ENCODE measurements around the gene POU2AF2.
"Not testable (repeated sequence)": the region's sequence is repeated elsewhere in the genome, so short reads cannot be mapped to it uniquely, and the experiment has no call there.

Gene POU2AF2

GRCh38 chr11:111253131-111253530, 7.6 kb downstream of the POU2AF2 start:
- Histone ChIP-seq H3K36me3 (ENCODE audit: control insufficient read depth in 2 of 2, insufficient read depth in 2 of 2, low read length in 2 of 2) (no peaks in the 10 kb centered on the region), H3K4me1 (ENCODE audit: control insufficient read depth in 2 of 2, insufficient read depth in 2 of 2, low read length in 2 of 2) (no peaks in the 10 kb centered on the region), H3K27me3 (ENCODE audit: control insufficient read depth in 2 of 2, insufficient read depth in 2 of 2, low read length in 2 of 2) (no peaks in the 10 kb centered on the region), H3K9ac (ENCODE audit: low read depth in 1 of 2, low read length in 2 of 2) (no peak overlapping the region), H3K27ac (ENCODE audit: low read depth in 2 of 2, low read length in 2 of 2) (no peak overlapping the region), H3K4me3 (ENCODE audit: low read length in 2 of 2) (no peak overlapping the region), H3K9me3 (ENCODE audit: control insufficient read depth in 2 of 2, low read length in 2 of 2) (no peaks in the 10 kb centered on the region)

DNA sequence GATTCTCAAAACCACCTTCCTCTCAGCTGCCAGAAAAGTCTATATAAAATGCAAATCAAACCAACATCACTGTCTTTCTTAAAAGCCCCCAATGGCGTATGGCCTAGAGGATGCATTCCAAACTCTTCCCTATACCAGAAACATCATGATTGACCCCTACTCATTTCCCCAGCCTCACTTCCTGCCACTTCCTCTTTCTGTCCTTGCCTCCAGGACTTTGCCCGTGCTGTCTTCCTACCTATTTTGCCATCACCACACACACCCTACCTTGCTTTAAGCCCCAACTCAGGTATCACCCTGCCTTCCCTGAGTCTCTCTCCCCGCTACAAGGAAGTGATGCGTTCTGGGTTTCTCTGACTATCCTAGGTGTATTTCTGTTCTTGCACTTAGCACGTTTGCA, 8.1 kb downstream of the POU2AF2 start:
- Histone ChIP-seq H3K9ac (ENCODE audit: low read depth in 1 of 2, low read length in 2 of 2) (no peak overlapping the region), H3K27ac (ENCODE audit: low read depth in 2 of 2, low read length in 2 of 2) (no peak overlapping the region), H3K27me3 (ENCODE audit: control insufficient read depth in 2 of 2, insufficient read depth in 2 of 2, low read length in 2 of 2) (no peaks in the 10 kb centered on the region), H3K36me3 (ENCODE audit: control insufficient read depth in 2 of 2, insufficient read depth in 2 of 2, low read length in 2 of 2) (no peaks in the 10 kb centered on the region), H3K4me1 (ENCODE audit: control insufficient read depth in 2 of 2, insufficient read depth in 2 of 2, low read length in 2 of 2) (no peaks in the 10 kb centered on the region), H3K9me3 (ENCODE audit: control insufficient read depth in 2 of 2, low read length in 2 of 2) (no peaks in the 10 kb centered on the region), H3K4me3 (ENCODE audit: low read length in 2 of 2) (no peak overlapping the region)

DNA sequence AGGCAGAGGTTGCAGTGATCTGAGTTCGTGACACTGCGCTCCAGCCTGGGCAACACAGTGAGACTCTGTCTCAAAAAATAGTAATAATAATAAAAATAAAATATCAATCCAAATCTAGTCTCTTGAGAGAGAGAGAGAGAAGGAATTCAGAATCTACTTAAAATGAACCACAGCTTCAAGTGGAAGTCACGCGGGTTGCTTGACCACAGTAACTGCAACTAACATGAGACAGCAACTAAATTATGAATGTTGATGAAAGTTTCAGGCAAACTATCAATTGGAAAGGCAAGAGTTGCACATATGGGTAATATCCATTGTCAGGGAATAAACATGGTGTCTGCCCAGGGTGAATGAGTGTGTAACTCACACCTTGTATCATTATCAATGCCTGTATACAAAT, 12.5 kb downstream of the POU2AF2 start:
- H3K9ac ChIP-seq (ENCODE audit: low read depth in 1 of 2, low read length in 2 of 2) = no peak overlapping the region
- H3K9me3 ChIP-seq (ENCODE audit: control insufficient read depth in 2 of 2, low read length in 2 of 2) = no peaks in the 10 kb centered on the region
- H3K4me1 ChIP-seq (ENCODE audit: control insufficient read depth in 2 of 2, insufficient read depth in 2 of 2, low read length in 2 of 2) = no peaks in the 10 kb centered on the region
- no peak overlapping the region for H3K4me3 ChIP-seq (ENCODE audit: low read length in 2 of 2)
- H3K27ac ChIP-seq (ENCODE audit: low read depth in 2 of 2, low read length in 2 of 2) = no peak overlapping the region
- H3K27me3 ChIP-seq (ENCODE audit: control insufficient read depth in 2 of 2, insufficient read depth in 2 of 2, low read length in 2 of 2) = peaks cover 0 to 2% of the 10 kb centered on the region in 2 donors
- no peaks in the 10 kb centered on the region for H3K36me3 ChIP-seq (ENCODE audit: control insufficient read depth in 2 of 2, insufficient read depth in 2 of 2, low read length in 2 of 2)

- Histone ChIP-seq H3K9me3 (ENCODE audit: control insufficient read depth in 2 of 2, low read length in 2 of 2) (no peaks in the 10 kb centered on the region), H3K4me3 (ENCODE audit: low read length in 2 of 2) (no peak overlapping the region), H3K27ac (ENCODE audit: low read depth in 2 of 2, low read length in 2 of 2) (no peak overlapping the region), H3K27me3 (ENCODE audit: control insufficient read depth in 2 of 2, insufficient read depth in 2 of 2, low read length in 2 of 2) (peaks cover 0 to 2% of the 10 kb centered on the region in 2 donors), H3K4me1 (ENCODE audit: control insufficient read depth in 2 of 2, insufficient read depth in 2 of 2, low read length in 2 of 2) (no peaks in the 10 kb centered on the region), H3K36me3 (ENCODE audit: control insufficient read depth in 2 of 2, insufficient read depth in 2 of 2, low read length in 2 of 2) (no peaks in the 10 kb centered on the region), H3K9ac (ENCODE audit: low read depth in 1 of 2, low read length in 2 of 2) (no peak overlapping the region)
Measured at GRCh38 chr11:111259896-111260295, 14.4 kb downstream of the POU2AF2 start.

- Histone ChIP-seq H3K27ac (ENCODE audit: low read depth in 2 of 2, low read length in 2 of 2) (no peak overlapping the region), H3K9me3 (ENCODE audit: control insufficient read depth in 2 of 2, low read length in 2 of 2) (no peaks in the 10 kb centered on the region), H3K27me3 (ENCODE audit: control insufficient read depth in 2 of 2, insufficient read depth in 2 of 2, low read length in 2 of 2) (peaks cover 0 to 2% of the 10 kb centered on the region in 2 donors), H3K4me3 (ENCODE audit: low read length in 2 of 2) (no peak overlapping the region), H3K36me3 (ENCODE audit: control insufficient read depth in 2 of 2, insufficient read depth in 2 of 2, low read length in 2 of 2) (no peaks in the 10 kb centered on the region), H3K9ac (ENCODE audit: low read depth in 1 of 2, low read length in 2 of 2) (no peak overlapping the region), H3K4me1 (ENCODE audit: control insufficient read depth in 2 of 2, insufficient read depth in 2 of 2, low read length in 2 of 2) (no peaks in the 10 kb centered on the region)
Measured at GRCh38 chr11:111260811-111261210, 15.3 kb downstream of the POU2AF2 start.

- Histone ChIP-seq H3K36me3 (ENCODE audit: control insufficient read depth in 2 of 2, insufficient read depth in 2 of 2, low read length in 2 of 2) (no peaks in the 10 kb centered on the region), H3K27ac (ENCODE audit: low read depth in 2 of 2, low read length in 2 of 2) (no peak overlapping the region), H3K4me3 (ENCODE audit: low read length in 2 of 2) (no peak overlapping the region), H3K9ac (ENCODE audit: low read depth in 1 of 2, low read length in 2 of 2) (no peak overlapping the region), H3K27me3 (ENCODE audit: control insufficient read depth in 2 of 2, insufficient read depth in 2 of 2, low read length in 2 of 2) (peaks cover 0 to 2% of the 10 kb centered on the region in 2 donors), H3K9me3 (ENCODE audit: control insufficient read depth in 2 of 2, low read length in 2 of 2) (no peaks in the 10 kb centered on the region), H3K4me1 (ENCODE audit: control insufficient read depth in 2 of 2, insufficient read depth in 2 of 2, low read length in 2 of 2) (no peaks in the 10 kb centered on the region)
Measured at GRCh38 chr11:111264646-111265045, 19.1 kb downstream of the POU2AF2 start.

DNA sequence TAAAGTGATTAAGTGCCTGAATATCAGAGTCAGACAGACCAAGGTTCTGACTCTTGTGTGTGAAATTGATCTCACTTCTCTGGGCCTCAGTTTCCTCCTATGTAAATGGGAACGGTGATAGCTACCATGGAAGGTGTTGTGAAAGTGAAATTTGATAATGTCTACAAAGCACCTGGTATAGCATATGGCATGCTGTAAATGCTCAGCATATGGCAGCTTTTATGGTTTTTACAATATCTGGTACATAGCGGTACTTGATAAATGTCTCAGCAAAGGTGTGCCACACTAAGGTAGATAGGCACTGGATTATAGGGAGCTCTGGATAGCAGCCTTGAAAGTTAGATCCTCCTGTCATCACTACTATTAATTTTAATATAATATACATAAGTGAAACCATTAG, 19.9 kb downstream of the POU2AF2 start:
- no peaks in the 10 kb centered on the region for H3K9me3 ChIP-seq (ENCODE audit: control insufficient read depth in 2 of 2, low read length in 2 of 2)
- H3K9ac ChIP-seq (ENCODE audit: low read depth in 1 of 2, low read length in 2 of 2) = no peak overlapping the region
- no peak overlapping the region for H3K4me3 ChIP-seq (ENCODE audit: low read length in 2 of 2)
- H3K36me3 ChIP-seq (ENCODE audit: control insufficient read depth in 2 of 2, insufficient read depth in 2 of 2, low read length in 2 of 2) = no peaks in the 10 kb centered on the region
- peaks cover 0 to 2% of the 10 kb centered on the region in 2 donors for H3K27me3 ChIP-seq (ENCODE audit: control insufficient read depth in 2 of 2, insufficient read depth in 2 of 2, low read length in 2 of 2)
- H3K27ac ChIP-seq (ENCODE audit: low read depth in 2 of 2, low read length in 2 of 2) = no peak overlapping the region
- no peaks in the 10 kb centered on the region for H3K4me1 ChIP-seq (ENCODE audit: control insufficient read depth in 2 of 2, insufficient read depth in 2 of 2, low read length in 2 of 2)

- not testable (repeated sequence) for H3K9ac ChIP-seq (ENCODE audit: low read depth in 1 of 2, low read length in 2 of 2); H3K4me3 ChIP-seq (ENCODE audit: low read length in 2 of 2); H3K9me3 ChIP-seq (ENCODE audit: control insufficient read depth in 2 of 2, low read length in 2 of 2); H3K27ac ChIP-seq (ENCODE audit: low read depth in 2 of 2, low read length in 2 of 2); H3K4me1 ChIP-seq (ENCODE audit: control insufficient read depth in 2 of 2, insufficient read depth in 2 of 2, low read length in 2 of 2); H3K27me3 ChIP-seq (ENCODE audit: control insufficient read depth in 2 of 2, insufficient read depth in 2 of 2, low read length in 2 of 2); H3K36me3 ChIP-seq (ENCODE audit: control insufficient read depth in 2 of 2, insufficient read depth in 2 of 2, low read length in 2 of 2)
Measured at GRCh38 chr11:111268303-111268702, 22.8 kb downstream of the POU2AF2 start.

GRCh38 chr11:111269146-111269868, 23.8 kb downstream of the POU2AF2 start:
- Histone ChIP-seq H3K9me3 (ENCODE audit: control insufficient read depth in 2 of 2, low read length in 2 of 2) (no peaks in the 10 kb centered on the region), H3K4me3 (ENCODE audit: low read length in 2 of 2) (no peak overlapping the region), H3K27ac (ENCODE audit: low read depth in 2 of 2, low read length in 2 of 2) (no peak overlapping the region), H3K4me1 (ENCODE audit: control insufficient read depth in 2 of 2, insufficient read depth in 2 of 2, low read length in 2 of 2) (no peaks in the 10 kb centered on the region), H3K27me3 (ENCODE audit: control insufficient read depth in 2 of 2, insufficient read depth in 2 of 2, low read length in 2 of 2) (no peaks in the 10 kb centered on the region), H3K9ac (ENCODE audit: low read depth in 1 of 2, low read length in 2 of 2) (no peak overlapping the region), H3K36me3 (ENCODE audit: control insufficient read depth in 2 of 2, insufficient read depth in 2 of 2, low read length in 2 of 2) (no peaks in the 10 kb centered on the region)

DNA sequence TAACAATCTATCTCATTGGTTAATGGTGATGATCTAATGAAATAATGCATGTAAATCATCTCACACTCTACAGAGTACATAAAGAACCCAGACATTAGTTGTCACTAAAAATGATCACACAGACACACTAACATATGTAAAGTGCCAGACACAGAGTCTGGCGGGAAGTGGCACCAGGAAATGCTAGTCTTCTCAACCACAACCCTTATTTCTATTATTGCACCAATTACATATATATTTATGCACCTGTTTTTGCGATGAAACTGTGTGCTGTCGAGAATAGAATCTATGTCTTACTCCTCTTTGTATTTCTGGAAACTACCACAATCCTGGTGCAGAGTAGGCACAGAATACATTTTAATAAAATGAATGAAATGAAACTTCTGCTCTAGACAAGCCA, 26.9 kb downstream of the POU2AF2 start:
- Histone ChIP-seq H3K9me3 (ENCODE audit: control insufficient read depth in 2 of 2, low read length in 2 of 2) (no peaks in the 10 kb centered on the region), H3K4me3 (ENCODE audit: low read length in 2 of 2) (no peak overlapping the region), H3K4me1 (ENCODE audit: control insufficient read depth in 2 of 2, insufficient read depth in 2 of 2, low read length in 2 of 2) (no peaks in the 10 kb centered on the region), H3K27ac (ENCODE audit: low read depth in 2 of 2, low read length in 2 of 2) (no peak overlapping the region), H3K36me3 (ENCODE audit: control insufficient read depth in 2 of 2, insufficient read depth in 2 of 2, low read length in 2 of 2) (no peaks in the 10 kb centered on the region), H3K27me3 (ENCODE audit: control insufficient read depth in 2 of 2, insufficient read depth in 2 of 2, low read length in 2 of 2) (no peaks in the 10 kb centered on the region), H3K9ac (ENCODE audit: low read depth in 1 of 2, low read length in 2 of 2) (no peak overlapping the region)
